ENCODE data around the gene DPF3. TPM values are rescaled to one million over a fixed set of nuclear protein-coding genes. Genes with fewer than 3 reads are reported as not detected.

The DPF3 gene
- total and polyA plus RNA-seq, 9 of the 15 experiments (the other 6 are each of a cell fraction or from before 2014, with no cell fraction given) = 0.21 to 4.9 (median 1.2) TPM

GRCh38 chr14:72743626-72744025 lies 150.3 kb downstream of the DPF3 start:
- Histone ChIP-seq H3K4me3 (no peak overlapping the region), H3K9me3 (replicated peaks; ENCODE audit: control insufficient read depth, insufficient read depth, low read depth, low read length) (no peaks in the 10 kb centered on the region), H3K4me1 (replicated peaks in 1 of 2; ENCODE audit: control insufficient read depth in 2 of 2, insufficient read depth in 2 of 2, low read length in 2 of 2) (peaks cover 16 to 17% of the 10 kb centered on the region in 2 experiments; a peak in 4 of 5 replicates), H3K9me1 (ENCODE audit: control insufficient read depth, insufficient read depth, low read length) (no peaks in the 10 kb centered on the region), H3K4me2 (ENCODE audit: insufficient read depth, low read length) (no peak overlapping the region), H3K27me3 (ENCODE audit: control insufficient read depth in 2 of 2, insufficient read depth in 2 of 2, low read length in 2 of 2) (no peaks in the 10 kb centered on the region), H3K27ac (ENCODE audit: extremely low read depth, low read depth, low read length) (no peak overlapping the region), H2AFZ (ENCODE audit: low read depth, low read length) (no peak overlapping the region), H3K9ac (ENCODE audit: insufficient read depth in 1 of 2, low read depth in 2 of 2, low read length in 2 of 2) (no peak overlapping the region), H3K36me3 (ENCODE audit: control insufficient read depth, insufficient read depth, low read length) (no peaks in the 10 kb centered on the region), H4K20me1 (replicated peaks; ENCODE audit: control insufficient read depth, insufficient read depth, low read length) (no peaks in the 10 kb centered on the region), H3K79me2 (ENCODE audit: control insufficient read depth, insufficient read depth, low read length) (no peaks in the 10 kb centered on the region)
- POLR2A ChIA-PET = interaction anchor here (0.6 kb wide), 2 partner anchors 92 to 715 kb away, joined by 3 to 4 read pairs; no protein-coding TSS in a partner anchor
- BruUV-seq (replicated peaks) = no TSS peak
- FAIRE-seq (no peak), ATAC-seq (no peak), DNase-seq (ENCODE audit: extremely low read depth in 1 of 4, low spot score in 3 of 4) (no peak)
- intact Hi-C loops (cut with micrococcal nuclease) = loop anchor here (10.0 kb wide), 1 partner anchor 81 kb away; no protein-coding TSS in a partner anchor
- CTCF ChIA-PET (ENCODE audit: low intra/inter-chr PET ratio) = interaction anchor here (0.7 kb wide), 2 partner anchors 32 to 379 kb away, joined by 3 to 4 read pairs; no protein-coding TSS in a partner anchor
- in situ Hi-C loops (cut with MboI) = no loop called here
- 25% methylated on average over 2 of the region's 2 CpGs for WGBS (ENCODE audit: insufficient coverage, low coverage, missing lambda C conversion rate)
- no peak for TF ChIP-seq ZNF584 (CRISPR knock-in tag; IDR thresholded peaks at IDR 0.05; ENCODE audit: low read depth)
- TF ChIP-seq, protein P1, sequence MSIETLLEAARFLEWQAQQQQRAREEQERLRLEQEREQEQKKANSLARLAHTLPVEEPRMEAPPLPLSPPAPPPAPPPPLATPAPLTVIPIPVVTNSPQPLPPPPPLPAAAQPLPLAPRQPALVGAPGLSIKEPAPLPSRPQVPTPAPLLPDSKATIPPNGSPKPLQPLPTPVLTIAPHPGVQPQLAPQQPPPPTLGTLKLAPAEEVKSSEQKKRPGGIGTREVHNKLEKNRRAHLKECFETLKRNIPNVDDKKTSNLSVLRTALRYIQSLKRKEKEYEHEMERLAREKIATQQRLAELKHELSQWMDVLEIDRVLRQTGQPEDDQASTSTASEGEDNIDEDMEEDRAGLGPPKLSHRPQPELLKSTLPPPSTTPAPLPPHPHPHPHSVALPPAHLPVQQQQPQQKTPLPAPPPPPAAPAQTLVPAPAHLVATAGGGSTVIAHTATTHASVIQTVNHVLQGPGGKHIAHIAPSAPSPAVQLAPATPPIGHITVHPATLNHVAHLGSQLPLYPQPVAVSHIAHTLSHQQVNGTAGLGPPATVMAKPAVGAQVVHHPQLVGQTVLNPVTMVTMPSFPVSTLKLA (conservative IDR thresholded peaks at IDR 0.05) = no peak
- TF ChIP-seq KLF6 (CRISPR knock-in tag; IDR thresholded peaks at IDR 0.05; ENCODE audit: borderline replicate concordance) = no peak
- TF ChIP-seq ATF2 (CRISPR knock-in tag; IDR thresholded peaks at IDR 0.05) = no peak
- TF ChIP-seq, protein P2, sequence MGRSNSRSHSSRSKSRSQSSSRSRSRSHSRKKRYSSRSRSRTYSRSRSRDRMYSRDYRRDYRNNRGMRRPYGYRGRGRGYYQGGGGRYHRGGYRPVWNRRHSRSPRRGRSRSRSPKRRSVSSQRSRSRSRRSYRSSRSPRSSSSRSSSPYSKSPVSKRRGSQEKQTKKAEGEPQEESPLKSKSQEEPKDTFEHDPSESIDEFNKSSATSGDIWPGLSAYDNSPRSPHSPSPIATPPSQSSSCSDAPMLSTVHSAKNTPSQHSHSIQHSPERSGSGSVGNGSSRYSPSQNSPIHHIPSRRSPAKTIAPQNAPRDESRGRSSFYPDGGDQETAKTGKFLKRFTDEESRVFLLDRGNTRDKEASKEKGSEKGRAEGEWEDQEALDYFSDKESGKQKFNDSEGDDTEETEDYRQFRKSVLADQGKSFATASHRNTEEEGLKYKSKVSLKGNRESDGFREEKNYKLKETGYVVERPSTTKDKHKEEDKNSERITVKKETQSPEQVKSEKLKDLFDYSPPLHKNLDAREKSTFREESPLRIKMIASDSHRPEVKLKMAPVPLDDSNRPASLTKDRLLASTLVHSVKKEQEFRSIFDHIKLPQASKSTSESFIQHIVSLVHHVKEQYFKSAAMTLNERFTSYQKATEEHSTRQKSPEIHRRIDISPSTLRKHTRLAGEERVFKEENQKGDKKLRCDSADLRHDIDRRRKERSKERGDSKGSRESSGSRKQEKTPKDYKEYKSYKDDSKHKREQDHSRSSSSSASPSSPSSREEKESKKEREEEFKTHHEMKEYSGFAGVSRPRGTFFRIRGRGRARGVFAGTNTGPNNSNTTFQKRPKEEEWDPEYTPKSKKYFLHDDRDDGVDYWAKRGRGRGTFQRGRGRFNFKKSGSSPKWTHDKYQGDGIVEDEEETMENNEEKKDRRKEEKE (IDR thresholded peaks at IDR 0.05; ENCODE audit: borderline replicate concordance in 1 of 2, control insufficient read depth in 1 of 2, low read depth in 2 of 2, low read length in 1 of 2) = no peak
- TF ChIP-seq SIRT6 (IDR thresholded peaks at IDR 0.05; ENCODE audit: low read depth, low read length) = no peak
- no peak for TF ChIP-seq DNMT1 (IDR thresholded peaks at IDR 0.05)
- TF ChIP-seq ETS1 (conservative IDR thresholded peaks at IDR 0.05; ENCODE audit: control insufficient read depth, low read depth, low read length) = no peak
- TF ChIP-seq, protein P3, sequence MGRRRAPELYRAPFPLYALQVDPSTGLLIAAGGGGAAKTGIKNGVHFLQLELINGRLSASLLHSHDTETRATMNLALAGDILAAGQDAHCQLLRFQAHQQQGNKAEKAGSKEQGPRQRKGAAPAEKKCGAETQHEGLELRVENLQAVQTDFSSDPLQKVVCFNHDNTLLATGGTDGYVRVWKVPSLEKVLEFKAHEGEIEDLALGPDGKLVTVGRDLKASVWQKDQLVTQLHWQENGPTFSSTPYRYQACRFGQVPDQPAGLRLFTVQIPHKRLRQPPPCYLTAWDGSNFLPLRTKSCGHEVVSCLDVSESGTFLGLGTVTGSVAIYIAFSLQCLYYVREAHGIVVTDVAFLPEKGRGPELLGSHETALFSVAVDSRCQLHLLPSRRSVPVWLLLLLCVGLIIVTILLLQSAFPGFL (CRISPR knock-in tag; IDR thresholded peaks at IDR 0.05) = no peak
- TF ChIP-seq KDM1A (IDR thresholded peaks at IDR 0.05) = no peak
- TF ChIP-seq BRF2 (IDR thresholded peaks at IDR 0.05; ENCODE audit: borderline replicate concordance, insufficient read depth, insufficient read length) = no peak

Data from K562 (cell line).